Dedifferentiated amniotic fluid mesenchymal stem cell (primary cell): Measurements from ENCODE around the gene UBE4A.
"Not testable (repeated sequence)": the region's sequence is repeated elsewhere in the genome, so short reads cannot be mapped to it uniquely, and the experiment has no call there.

Experiments
- DNase-seq: peaks from one replicate; pipeline ENCODE4 v3.0.0-alpha.2; 2016; ENCODE audit errors: extremely low spot score

UBE4A gene

GRCh38 chr11:118401880-118402590 lies 42.6 kb downstream of the UBE4A start:
- peak; percentile 69 for DNase-seq

DNA sequence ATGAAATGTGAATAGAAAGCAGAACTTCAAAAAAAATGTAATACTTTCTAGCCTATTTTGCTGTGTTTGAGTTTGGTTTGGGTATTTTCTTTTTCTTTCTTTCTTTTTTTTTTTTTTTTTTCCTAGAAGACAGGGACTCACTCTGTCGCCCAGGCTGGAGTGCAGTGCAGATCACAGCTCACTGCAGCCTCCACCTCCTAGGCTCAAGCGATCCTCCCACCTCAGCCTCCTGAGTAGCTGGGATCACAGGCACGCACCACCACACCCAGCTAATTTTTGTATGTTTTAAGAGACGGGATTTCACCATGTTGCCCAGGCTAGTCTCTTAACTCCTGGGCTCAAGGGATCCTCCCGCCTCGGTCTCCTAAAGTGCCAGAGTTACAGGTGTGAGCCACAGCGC lies 43.2 kb downstream of the UBE4A start:
- DNase-seq, result not testable (repeated sequence)

GRCh38 chr11:118406599-118407166 lies 47.3 kb downstream of the UBE4A start:
- no peak for DNase-seq

GRCh38 chr11:118410055-118410745 lies 50.8 kb downstream of the UBE4A start:
- DNase-seq, result no peak

GRCh38 chr11:118411530-118411929 lies 52.1 kb downstream of the UBE4A start:
- DNase-seq, result no peak

DNA sequence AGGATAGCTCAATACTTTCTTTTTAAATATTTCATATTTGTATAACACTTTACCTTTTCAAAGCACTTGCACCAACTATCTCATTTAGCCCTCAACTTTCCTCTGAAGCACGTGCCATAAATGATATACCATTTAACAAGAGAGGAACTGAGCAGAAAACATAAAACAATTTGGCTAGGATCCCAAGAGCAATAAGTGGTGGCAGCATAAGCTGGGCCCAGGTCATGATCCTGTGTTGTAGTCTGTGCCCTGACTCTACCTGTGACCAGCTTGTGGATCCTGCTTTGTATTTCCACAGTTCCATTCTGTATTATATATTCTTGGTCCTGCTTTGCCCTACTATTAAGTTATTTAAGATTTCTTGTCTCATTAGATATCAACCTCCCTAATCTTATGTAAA lies 53.5 kb downstream of the UBE4A start:
- no peak for DNase-seq

DNA sequence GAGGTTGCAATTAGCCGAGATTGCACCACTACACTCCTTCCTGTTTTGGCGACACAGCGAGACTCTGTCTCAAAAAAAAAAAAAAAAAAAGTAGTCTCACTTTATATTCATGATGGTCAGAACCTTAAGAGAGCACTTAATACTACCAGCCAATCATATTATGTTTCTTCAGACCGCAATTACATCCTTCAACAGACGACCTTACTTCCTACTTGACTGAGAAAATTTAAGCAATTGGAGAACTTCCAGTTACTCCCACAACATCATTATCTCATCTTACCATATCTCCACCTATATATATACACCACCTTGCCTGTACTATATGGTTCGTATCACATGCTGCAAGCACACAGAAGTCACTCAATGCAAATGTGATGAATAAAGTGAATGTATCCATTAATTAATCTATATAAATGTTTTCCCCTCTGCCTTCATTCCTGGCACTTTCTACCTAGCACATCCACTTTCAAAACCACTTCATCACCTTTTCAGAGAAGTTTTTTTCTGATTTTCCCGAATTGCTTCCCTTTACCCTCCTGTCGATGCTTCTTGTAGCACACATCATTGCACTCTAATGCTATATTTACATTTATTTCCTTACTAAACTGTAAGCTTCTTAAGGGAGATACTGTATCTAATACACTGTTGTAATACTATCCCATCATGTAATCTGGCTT lies 55.8 kb downstream of the UBE4A start:
- no peak for DNase-seq

- peak; percentile 92 for DNase-seq
Observed at GRCh38 chr11:118415739-118416068, 56.3 kb downstream of the UBE4A start.

- not testable (repeated sequence) for DNase-seq
Observed at GRCh38 chr11:118416900-118417299, 57.5 kb downstream of the UBE4A start.

GRCh38 chr11:118417801-118418200 lies 58.4 kb downstream of the UBE4A start:
- DNase-seq, result no peak

DNA sequence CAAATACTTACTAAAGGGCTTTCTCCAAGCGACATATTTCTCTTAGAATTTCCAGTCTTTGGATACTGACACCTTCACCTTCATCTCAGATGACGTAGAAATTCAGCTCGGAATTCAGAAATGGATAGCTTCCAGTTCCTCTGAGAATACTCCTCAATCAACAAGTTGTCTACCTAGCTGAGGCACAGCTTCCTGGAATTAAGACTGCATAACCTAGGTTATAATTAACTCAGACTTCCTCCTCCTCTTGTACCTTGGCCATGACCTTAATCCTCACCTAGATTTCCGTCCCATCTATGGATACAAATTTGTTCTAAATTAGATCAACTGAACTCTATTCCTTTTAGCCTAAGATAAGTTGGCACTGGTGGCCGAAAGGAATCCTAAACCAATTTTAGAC lies 59.4 kb downstream of the UBE4A start:
- DNase-seq, result no peak

GRCh38 chr11:118427707-118428106 lies 68.3 kb downstream of the UBE4A start:
- no peak for DNase-seq

GRCh38 chr11:118430956-118431355 lies 71.6 kb downstream of the UBE4A start:
- DNase-seq, result no peak

DNA sequence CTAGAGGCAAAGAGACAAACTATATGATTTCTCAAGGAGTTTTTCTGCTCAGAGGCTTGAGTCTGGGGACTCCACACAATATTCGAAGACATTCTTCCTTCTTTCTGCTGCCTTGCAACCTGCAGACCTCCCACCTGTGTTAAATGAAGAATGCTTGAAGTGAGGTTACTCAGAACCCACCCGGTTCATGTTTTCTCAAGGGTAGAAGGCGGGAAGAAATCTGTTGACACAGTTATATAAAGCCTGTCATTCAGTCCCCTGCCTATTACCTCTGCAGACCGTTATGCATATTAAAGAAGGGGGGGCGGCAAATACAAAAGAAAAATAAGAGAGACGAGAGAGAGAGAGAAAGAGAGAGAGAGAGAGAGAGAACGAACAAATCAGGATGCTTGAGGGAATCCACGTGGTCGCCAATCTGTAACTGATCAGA lies 74.7 kb downstream of the UBE4A start:
- DNase-seq, result no peak

- DNase-seq, result no peak
Observed at GRCh38 chr11:118434553-118435289, 75.3 kb downstream of the UBE4A start.

DNA sequence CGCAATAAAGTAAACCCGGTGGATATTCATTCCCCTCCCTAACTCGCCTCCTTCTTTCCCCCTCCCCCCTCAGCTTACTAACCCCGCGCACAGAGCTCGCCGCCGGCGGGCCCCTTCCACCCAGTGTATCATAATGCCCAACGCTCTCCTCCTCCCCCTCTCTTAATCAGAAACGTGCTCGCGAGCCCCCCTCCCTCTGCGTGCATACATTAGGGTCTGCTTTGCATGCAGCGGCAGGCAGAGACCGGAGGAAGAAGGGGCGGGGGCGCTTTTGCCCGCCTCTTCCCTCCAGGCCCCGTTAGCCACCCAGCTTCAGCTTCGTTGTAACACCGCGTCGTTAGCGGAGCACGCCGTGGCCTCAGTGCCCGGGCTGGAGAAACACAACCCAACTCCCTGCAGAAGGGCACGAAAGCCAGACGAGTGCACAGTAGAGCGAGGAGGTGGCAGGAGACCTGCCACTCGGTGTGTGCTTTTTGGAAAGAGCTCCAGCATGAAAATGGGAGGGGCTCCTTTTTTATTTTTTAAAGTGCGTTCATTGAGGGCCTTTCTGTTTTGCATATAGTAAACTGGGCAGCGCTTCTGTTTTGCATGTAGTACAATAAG lies 76.0 kb downstream of the UBE4A start:
- no peak for DNase-seq

DNA sequence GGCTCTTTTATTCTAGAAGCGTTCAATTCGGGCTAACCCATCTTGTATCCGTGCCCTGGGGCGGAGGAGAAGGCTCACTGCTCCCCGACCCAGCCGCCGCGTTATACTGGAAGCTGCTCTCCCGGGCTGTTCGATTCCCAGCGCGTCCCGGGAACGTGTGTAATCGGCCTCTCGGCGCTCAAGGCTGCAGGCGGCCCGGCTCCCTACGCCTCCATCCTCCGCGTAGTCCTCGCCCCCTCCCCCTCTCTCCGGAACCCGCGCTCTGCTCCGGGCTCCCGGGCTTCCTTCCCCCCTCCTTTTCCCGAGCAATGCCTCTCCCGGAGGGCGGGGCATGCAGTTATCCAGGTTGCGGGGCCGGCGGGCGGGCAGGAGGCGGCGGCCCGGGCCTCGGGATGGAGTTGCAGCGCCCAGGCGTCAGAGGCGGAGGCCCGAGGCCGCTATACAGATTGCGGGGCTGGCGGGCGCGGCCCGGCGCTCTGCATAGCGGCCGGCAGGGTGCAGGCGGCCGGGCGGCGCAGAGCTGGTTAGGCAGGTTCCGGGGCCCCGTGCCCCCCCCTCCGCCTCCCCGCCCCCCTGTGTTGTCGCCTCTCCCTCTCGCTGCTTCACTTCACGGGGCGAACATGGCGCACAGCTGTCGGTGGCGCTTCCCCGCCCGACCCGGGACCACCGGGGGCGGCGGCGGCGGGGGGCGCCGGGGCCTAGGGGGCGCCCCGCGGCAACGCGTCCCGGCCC lies 76.7 kb downstream of the UBE4A start, which contains the start of gene KMT2A:
KMT2A (plus strand) TSS at position 600 of the 732 bp plus-strand sequence; CDS start at position 621, 21 bp downstream.
- peak; percentile 98 for DNase-seq

- no peak for DNase-seq
Observed at GRCh38 chr11:118436639-118437207, 77.3 kb downstream of the UBE4A start.

DNA sequence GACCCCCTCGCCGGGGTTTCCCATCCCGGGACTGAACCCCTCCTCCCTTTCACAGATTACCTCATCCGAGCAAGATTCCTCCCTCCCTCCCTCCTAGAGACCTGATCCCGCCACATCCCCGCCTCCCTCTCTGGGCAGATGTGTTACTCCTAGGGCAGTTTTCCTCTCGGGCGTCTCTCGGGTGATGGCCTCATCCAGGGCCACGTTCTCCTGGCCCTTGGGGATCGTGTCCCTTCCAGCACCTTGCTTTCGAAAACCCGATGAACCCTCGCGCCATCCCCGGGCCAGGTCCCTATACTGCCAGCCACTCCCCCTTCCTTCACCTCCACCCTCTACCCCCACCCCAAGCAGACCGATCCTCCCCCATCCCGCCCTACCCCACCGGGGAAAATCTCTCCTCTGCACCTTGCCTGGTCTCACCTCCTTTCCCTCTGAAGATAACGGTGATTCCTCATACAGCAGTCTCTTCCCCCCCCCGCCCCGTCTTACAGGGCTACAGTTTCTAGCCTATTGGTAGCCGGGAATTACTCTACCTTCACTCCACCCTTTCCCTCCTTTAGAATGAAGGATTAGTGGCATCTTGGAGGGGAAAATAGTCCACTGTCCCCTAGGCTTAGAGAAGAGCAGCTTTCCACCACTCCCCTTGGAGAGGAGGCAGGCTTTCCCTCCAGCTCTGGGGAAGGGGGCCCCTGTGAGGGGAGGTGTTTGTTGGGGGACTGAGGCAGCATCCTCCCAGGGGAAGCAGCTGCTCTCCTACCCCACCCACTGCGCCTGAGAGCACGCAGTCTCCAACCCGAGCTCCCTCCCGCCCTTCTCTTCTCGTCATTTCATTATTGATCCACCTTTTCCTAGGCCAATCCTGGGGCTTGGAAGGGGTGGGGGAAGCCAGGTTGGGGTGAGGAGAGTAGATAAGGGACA lies 78.1 kb downstream of the UBE4A start:
- peak; percentile 45 for DNase-seq
